Measurements from ENCODE around the gene GLI2. TPM values are rescaled to one million over a fixed set of nuclear protein-coding genes. Genes with fewer than 3 reads are reported as not detected.

The GLI2 gene
- total and polyA plus RNA-seq, 2 donors (not counting 1 experiment from before 2014, with no cell fraction given), result not detected

GRCh38 chr2:120777787-120778186 lies 42.1 kb downstream of the GLI2 start:
- H3K27ac Mint-ChIP-seq, result no peak overlapping the region
- no peaks in the 10 kb centered on the region for H3K9me3 Mint-ChIP-seq (ENCODE audit: insufficient read depth)
- WGBS (ENCODE audit: insufficient coverage), result 78% methylated on average over 4 of the region's 5 CpGs
- H3K4me1 Mint-ChIP-seq, result no peaks in the 10 kb centered on the region
- Histone ChIP-seq H3K36me3 (replicated peaks in 1 of 2; ENCODE audit: control extremely low read depth in 1 of 2, control insufficient read depth in 1 of 2, extremely low read depth in 1 of 2, insufficient read depth in 2 of 2, low read length in 1 of 2) (no peaks in the 10 kb centered on the region), H4K20me1 (ENCODE audit: control insufficient read depth, insufficient read depth, low read length, poor library complexity, severe bottlenecking) (no peaks in the 10 kb centered on the region), H3K9me3 (ENCODE audit: control extremely low read depth in 1 of 3, control insufficient read depth in 2 of 3, insufficient read depth in 1 of 3, low read length in 2 of 3) (peaks cover 0 to 5% (median 0%) of the 10 kb centered on the region in 3 donors), H3K4me2 (replicated peaks; ENCODE audit: low read depth, low read length, poor library complexity, severe bottlenecking) (no peak overlapping the region), H2AFZ (ENCODE audit: insufficient read depth, low read depth, low read length, poor library complexity, severe bottlenecking) (no peak overlapping the region), H3K9ac (ENCODE audit: low read length) (no peak overlapping the region), H3K79me2 (ENCODE audit: control insufficient read depth, insufficient read depth, low read length) (no peaks in the 10 kb centered on the region), H3K4me1 (ENCODE audit: control insufficient read depth in 2 of 2, insufficient read depth in 2 of 2, low read length in 2 of 2) (no peaks in the 10 kb centered on the region), H3K27me3 (replicated peaks in 1 of 4; ENCODE audit: control extremely low read depth in 1 of 4, control insufficient read depth in 3 of 4, insufficient read depth in 4 of 4, low read length in 3 of 4) (no peaks in the 10 kb centered on the region), H3K27ac (ENCODE audit: low read length in 2 of 2) (no peak overlapping the region), H3K4me3 (ENCODE audit: control extremely low read depth in 1 of 5, extremely low read depth in 1 of 5, insufficient read depth in 1 of 5, low read depth in 2 of 5, low read length in 4 of 5) (no peak overlapping the region)
- TF ChIP-seq EZH2 (IDR thresholded peaks at IDR 0.05; ENCODE audit: borderline replicate concordance, insufficient read depth, low read depth, low read length, poor library complexity, severe bottlenecking) (no peak), CTCF (IDR thresholded peaks at IDR 0.05) (no peak)
- ATAC-seq (ENCODE audit: low read depth) (no peak), DNase-seq (no peak)
- intact Hi-C loops (cut with micrococcal nuclease), result no loop called here
- H3K27me3 Mint-ChIP-seq, result no peaks in the 10 kb centered on the region
- ChIA-PET POLR2A (no interaction called here), CTCF (no interaction called here)
- H3K4me3 Mint-ChIP-seq, result no peak overlapping the region

- intact Hi-C loops (cut with micrococcal nuclease), result no loop called here
- Mint-ChIP-seq H3K4me3 (no peak overlapping the region), H3K4me1 (no peaks in the 10 kb centered on the region), H3K9me3 (ENCODE audit: insufficient read depth) (no peaks in the 10 kb centered on the region), H3K27me3 (no peaks in the 10 kb centered on the region), H3K27ac (no peak overlapping the region)
- no peak overlapping the region for H3K4me3 ChIP-seq (ENCODE audit: control extremely low read depth in 1 of 5, extremely low read depth in 1 of 5, insufficient read depth in 1 of 5, low read depth in 2 of 5, low read length in 4 of 5)
- no peak overlapping the region for H3K9ac ChIP-seq (ENCODE audit: low read length)
- CTCF ChIA-PET, result interaction anchor here (0.7 kb wide), 1 partner anchor 1113 kb away, joined by 3 read pairs; no protein-coding TSS in a partner anchor
- WGBS (ENCODE audit: insufficient coverage), result 92% methylated on average over 10 of the region's 12 CpGs
- peaks cover 0 to 5% (median 0%) of the 10 kb centered on the region in 3 donors for H3K9me3 ChIP-seq (ENCODE audit: control extremely low read depth in 1 of 3, control insufficient read depth in 2 of 3, insufficient read depth in 1 of 3, low read length in 2 of 3)
- H4K20me1 ChIP-seq (ENCODE audit: control insufficient read depth, insufficient read depth, low read length, poor library complexity, severe bottlenecking), result no peaks in the 10 kb centered on the region
- TF ChIP-seq CTCF (IDR thresholded peaks at IDR 0.05) (no peak), EZH2 (IDR thresholded peaks at IDR 0.05; ENCODE audit: borderline replicate concordance, insufficient read depth, low read depth, low read length, poor library complexity, severe bottlenecking) (no peak)
- H3K79me2 ChIP-seq (ENCODE audit: control insufficient read depth, insufficient read depth, low read length), result no peaks in the 10 kb centered on the region
- DNase-seq (no peak), ATAC-seq (ENCODE audit: low read depth) (no peak)
- POLR2A ChIA-PET, result no interaction called here
- H2AFZ ChIP-seq (ENCODE audit: insufficient read depth, low read depth, low read length, poor library complexity, severe bottlenecking), result no peak overlapping the region
- H3K36me3 ChIP-seq (replicated peaks in 1 of 2; ENCODE audit: control extremely low read depth in 1 of 2, control insufficient read depth in 1 of 2, extremely low read depth in 1 of 2, insufficient read depth in 2 of 2, low read length in 1 of 2), result no peaks in the 10 kb centered on the region
- H3K4me1 ChIP-seq (ENCODE audit: control insufficient read depth in 2 of 2, insufficient read depth in 2 of 2, low read length in 2 of 2), result no peaks in the 10 kb centered on the region
- H3K27me3 ChIP-seq (replicated peaks in 1 of 4; ENCODE audit: control extremely low read depth in 1 of 4, control insufficient read depth in 3 of 4, insufficient read depth in 4 of 4, low read length in 3 of 4), result no peaks in the 10 kb centered on the region
- H3K4me2 ChIP-seq (replicated peaks; ENCODE audit: low read depth, low read length, poor library complexity, severe bottlenecking), result no peak overlapping the region
- no peak overlapping the region for H3K27ac ChIP-seq (ENCODE audit: low read length in 2 of 2)
Measured at GRCh38 chr2:120778244-120778643, 42.6 kb downstream of the GLI2 start.

Data from B cell (primary cell).